GM19397 (cell line): ENCODE measurements around the gene CD200.

Source experiments
- ATAC-seq: cut with Tn5 transposase; IDR thresholded peaks from one replicate; pipeline ENCODE4 v1.9.1; 2021; ENCODE audit warnings: mild to moderate bottlenecking, moderate library complexity; ENCODE audit not compliant: unreplicated experiment

Gene CD200

DNA sequence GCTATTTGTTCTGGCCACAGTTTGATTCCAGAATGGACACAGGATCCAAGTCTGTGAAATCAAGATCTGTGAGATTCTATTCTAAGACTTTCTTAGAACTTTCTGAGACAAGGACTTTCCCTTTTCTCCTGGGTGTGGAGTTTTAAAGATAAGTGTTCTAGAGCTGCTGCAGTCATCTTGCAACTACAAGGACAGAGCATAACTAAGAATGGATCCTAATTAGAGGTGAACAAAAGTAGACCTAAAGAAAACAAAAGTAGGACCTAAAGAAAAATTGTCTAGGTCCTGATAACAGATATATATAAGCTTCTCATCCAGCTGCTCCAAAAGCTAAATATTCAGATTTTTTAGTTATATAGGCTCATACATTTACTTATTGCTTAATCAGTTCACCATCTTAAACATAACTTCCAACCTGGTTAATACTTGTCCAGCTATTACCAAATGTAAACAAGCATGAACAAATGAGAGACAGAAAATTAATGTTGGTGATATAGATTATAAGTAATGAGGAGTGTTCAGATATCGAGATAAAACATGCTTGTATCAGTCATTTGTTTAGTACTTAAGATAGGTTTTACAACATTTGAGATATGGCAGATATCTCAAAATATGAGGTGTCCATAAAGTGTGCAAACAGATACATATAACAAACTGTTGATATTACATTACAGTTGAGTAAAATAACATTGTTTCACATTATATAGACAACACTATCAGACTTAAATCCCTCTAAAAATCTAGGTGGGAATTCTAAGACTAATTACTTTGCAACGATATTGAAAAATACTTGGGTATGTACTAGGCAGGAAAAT is 75.1 kb downstream of the CD200 start:
- no peak for ATAC-seq

DNA sequence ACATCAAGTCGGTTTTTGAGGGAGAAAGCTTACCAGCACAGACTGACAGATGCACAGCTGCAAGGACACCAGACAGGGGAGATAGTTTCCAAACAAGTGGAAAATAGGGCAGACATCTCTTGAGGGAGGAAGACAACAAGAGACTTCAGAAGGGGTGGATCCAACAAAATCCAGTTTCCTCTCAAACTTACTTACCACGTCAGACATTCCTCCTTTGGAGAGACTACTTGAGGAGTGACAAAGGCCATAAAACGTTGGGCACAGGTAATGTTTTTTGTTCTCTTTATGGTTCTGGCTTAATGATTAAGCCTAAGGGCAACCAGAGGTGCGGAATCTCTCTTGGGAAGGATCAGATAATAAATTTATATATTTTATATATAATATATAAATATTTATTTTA is 76.1 kb downstream of the CD200 start:
- no peak for ATAC-seq

DNA sequence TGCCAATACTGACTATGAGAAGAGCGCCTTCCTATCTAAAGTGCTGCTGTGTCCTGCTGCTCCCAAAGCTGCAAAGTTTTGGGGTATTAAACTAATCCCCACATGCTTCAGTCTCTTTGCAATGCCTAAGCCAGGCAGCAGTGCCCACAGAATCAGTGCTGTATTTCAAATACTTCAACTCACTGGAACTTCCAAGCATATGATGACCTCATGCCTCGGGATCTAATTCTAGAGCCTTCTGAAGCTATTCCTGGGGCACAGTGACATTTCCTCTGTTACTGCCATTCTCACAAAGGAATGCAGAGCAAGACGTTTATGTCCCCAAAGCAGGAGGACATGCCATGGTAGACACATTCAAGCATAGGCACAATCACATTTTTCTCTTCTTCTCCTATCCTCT is 78.5 kb downstream of the CD200 start:
- no peak for ATAC-seq
